ENCODE data around the gene ALDH1L1. TPM values are rescaled to one million over a fixed set of nuclear protein-coding genes. Genes with fewer than 3 reads are reported as not detected.

The ALDH1L1 gene
- total and polyA plus RNA-seq, 2 experiments from 2014 or later = 1.0 to 1.3 TPM

DNA sequence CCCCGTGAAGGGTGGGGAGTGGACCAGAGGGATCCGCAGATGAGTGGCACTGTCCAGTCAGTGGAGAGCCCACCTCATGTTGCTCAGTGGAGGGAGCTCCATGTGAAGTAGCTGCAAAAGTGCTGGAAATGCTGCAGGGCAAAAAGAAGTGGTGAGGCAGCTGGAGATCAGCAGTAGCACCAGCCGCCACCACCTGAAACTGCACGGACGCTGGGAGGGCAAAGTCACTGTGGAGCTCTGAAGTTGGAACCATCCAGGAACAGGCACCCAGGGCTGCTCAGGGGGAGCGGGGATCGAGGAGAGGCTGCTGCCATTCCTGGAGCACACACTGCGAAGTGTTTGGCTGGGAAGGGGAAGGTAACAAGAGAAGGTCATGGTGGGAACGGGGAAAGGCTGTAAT lies 6.4 kb upstream of the ALDH1L1 start:
- H3K36me3 ChIP-seq (ENCODE audit: insufficient read depth) = no peaks in the 10 kb centered on the region
- no peak for ATAC-seq
- TF ChIP-seq POLR2AphosphoS5 (IDR thresholded peaks at IDR 0.05; ENCODE audit: low read depth) (no peak), ZNF114 (CRISPR knock-in tag; IDR thresholded peaks at IDR 0.05) (no peak), EZH2 (IDR thresholded peaks at IDR 0.05; ENCODE audit: low read depth, unreplicated experiment) (no peak), NANOG (IDR thresholded peaks at IDR 0.05; ENCODE audit: borderline replicate concordance) (no peak), ZNF331 (CRISPR knock-in tag; IDR thresholded peaks at IDR 0.05; ENCODE audit: low read depth) (no peak), STAT1 (IDR thresholded peaks at IDR 0.05; ENCODE audit: unreplicated experiment) (no peak), EZH2phosphoT487 (IDR thresholded peaks at IDR 0.05; ENCODE audit: unreplicated experiment) (no peak)
- TF ChIP-seq, protein P1, sequence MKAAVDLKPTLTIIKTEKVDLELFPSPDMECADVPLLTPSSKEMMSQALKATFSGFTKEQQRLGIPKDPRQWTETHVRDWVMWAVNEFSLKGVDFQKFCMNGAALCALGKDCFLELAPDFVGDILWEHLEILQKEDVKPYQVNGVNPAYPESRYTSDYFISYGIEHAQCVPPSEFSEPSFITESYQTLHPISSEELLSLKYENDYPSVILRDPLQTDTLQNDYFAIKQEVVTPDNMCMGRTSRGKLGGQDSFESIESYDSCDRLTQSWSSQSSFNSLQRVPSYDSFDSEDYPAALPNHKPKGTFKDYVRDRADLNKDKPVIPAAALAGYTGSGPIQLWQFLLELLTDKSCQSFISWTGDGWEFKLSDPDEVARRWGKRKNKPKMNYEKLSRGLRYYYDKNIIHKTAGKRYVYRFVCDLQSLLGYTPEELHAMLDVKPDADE (IDR thresholded peaks at IDR 0.05) = no peak
- TF ChIP-seq, protein P2, sequence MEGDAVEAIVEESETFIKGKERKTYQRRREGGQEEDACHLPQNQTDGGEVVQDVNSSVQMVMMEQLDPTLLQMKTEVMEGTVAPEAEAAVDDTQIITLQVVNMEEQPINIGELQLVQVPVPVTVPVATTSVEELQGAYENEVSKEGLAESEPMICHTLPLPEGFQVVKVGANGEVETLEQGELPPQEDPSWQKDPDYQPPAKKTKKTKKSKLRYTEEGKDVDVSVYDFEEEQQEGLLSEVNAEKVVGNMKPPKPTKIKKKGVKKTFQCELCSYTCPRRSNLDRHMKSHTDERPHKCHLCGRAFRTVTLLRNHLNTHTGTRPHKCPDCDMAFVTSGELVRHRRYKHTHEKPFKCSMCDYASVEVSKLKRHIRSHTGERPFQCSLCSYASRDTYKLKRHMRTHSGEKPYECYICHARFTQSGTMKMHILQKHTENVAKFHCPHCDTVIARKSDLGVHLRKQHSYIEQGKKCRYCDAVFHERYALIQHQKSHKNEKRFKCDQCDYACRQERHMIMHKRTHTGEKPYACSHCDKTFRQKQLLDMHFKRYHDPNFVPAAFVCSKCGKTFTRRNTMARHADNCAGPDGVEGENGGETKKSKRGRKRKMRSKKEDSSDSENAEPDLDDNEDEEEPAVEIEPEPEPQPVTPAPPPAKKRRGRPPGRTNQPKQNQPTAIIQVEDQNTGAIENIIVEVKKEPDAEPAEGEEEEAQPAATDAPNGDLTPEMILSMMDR (conservative IDR thresholded peaks at IDR 0.05; ENCODE audit: low read depth in 2 of 2) = no peak
- TF ChIP-seq, protein P3, sequence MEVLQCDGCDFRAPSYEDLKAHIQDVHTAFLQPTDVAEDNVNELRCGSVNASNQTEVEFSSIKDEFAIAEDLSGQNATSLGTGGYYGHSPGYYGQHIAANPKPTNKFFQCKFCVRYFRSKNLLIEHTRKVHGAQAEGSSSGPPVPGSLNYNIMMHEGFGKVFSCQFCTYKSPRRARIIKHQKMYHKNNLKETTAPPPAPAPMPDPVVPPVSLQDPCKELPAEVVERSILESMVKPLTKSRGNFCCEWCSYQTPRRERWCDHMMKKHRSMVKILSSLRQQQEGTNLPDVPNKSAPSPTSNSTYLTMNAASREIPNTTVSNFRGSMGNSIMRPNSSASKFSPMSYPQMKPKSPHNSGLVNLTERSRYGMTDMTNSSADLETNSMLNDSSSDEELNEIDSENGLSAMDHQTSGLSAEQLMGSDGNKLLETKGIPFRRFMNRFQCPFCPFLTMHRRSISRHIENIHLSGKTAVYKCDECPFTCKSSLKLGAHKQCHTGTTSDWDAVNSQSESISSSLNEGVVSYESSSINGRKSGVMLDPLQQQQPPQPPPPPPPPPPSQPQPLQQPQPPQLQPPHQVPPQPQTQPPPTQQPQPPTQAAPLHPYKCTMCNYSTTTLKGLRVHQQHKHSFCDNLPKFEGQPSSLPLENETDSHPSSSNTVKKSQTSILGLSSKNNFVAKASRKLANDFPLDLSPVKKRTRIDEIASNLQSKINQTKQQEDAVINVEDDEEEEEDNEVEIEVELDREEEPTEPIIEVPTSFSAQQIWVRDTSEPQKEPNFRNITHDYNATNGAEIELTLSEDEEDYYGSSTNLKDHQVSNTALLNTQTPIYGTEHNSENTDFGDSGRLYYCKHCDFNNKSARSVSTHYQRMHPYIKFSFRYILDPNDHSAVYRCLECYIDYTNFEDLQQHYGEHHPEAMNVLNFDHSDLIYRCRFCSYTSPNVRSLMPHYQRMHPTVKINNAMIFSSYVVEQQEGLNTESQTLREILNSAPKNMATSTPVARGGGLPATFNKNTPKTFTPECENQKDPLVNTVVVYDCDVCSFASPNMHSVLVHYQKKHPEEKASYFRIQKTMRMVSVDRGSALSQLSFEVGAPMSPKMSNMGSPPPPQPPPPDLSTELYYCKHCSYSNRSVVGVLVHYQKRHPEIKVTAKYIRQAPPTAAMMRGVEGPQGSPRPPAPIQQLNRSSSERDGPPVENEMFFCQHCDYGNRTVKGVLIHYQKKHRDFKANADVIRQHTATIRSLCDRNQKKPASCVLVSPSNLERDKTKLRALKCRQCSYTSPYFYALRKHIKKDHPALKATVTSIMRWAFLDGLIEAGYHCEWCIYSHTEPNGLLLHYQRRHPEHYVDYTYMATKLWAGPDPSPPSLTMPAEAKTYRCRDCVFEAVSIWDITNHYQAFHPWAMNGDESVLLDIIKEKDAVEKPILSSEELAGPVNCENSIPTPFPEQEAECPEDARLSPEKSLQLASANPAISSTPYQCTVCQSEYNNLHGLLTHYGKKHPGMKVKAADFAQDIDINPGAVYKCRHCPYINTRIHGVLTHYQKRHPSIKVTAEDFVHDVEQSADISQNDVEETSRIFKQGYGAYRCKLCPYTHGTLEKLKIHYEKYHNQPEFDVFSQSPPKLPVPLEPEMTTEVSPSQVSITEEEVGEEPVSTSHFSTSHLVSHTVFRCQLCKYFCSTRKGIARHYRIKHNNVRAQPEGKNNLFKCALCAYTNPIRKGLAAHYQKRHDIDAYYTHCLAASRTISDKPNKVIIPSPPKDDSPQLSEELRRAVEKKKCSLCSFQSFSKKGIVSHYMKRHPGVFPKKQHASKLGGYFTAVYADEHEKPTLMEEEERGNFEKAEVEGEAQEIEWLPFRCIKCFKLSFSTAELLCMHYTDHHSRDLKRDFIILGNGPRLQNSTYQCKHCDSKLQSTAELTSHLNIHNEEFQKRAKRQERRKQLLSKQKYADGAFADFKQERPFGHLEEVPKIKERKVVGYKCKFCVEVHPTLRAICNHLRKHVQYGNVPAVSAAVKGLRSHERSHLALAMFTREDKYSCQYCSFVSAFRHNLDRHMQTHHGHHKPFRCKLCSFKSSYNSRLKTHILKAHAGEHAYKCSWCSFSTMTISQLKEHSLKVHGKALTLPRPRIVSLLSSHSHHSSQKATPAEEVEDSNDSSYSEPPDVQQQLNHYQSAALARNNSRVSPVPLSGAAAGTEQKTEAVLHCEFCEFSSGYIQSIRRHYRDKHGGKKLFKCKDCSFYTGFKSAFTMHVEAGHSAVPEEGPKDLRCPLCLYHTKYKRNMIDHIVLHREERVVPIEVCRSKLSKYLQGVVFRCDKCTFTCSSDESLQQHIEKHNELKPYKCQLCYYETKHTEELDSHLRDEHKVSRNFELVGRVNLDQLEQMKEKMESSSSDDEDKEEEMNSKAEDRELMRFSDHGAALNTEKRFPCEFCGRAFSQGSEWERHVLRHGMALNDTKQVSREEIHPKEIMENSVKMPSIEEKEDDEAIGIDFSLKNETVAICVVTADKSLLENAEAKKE (CRISPR knock-in tag; IDR thresholded peaks at IDR 0.05) = no peak
- H2AFZ ChIP-seq = no peak overlapping the region
- Mint-ChIP-seq H3K4me1 (no peaks in the 10 kb centered on the region; the same call in 2 of the 3 replicates), H3K4me3 (no peak overlapping the region), H3K27me3 (ENCODE audit: insufficient read depth, low read depth, poor library complexity) (peaks cover 1% of the 10 kb centered on the region), H3K27ac (no peak overlapping the region), H3K36me3 (ENCODE audit: low read depth) (no peaks in the 10 kb centered on the region), H3K9me3 (peaks cover 8% of the 10 kb centered on the region; the same call in 2 of the 3 replicates)
- no peaks in the 10 kb centered on the region; the same call in 1 of the 2 replicates for H3K9me2 ChIP-seq (ENCODE audit: insufficient read depth)
- no peak overlapping the region for H3K4me2 ChIP-seq
- DNase-seq (ENCODE audit: low spot score) = no peak
- no peaks in the 10 kb centered on the region for H3F3A ChIP-seq (replicated peaks; ENCODE audit: low read depth)
- H3K4me3 ChIP-seq = no peak overlapping the region
- H3K27me3 ChIP-seq (ENCODE audit: insufficient read depth) = peaks cover 15% of the 10 kb centered on the region
- H4K20me1 ChIP-seq (replicated peaks; ENCODE audit: insufficient read depth) = no peaks in the 10 kb centered on the region
- H3K27ac ChIP-seq (ENCODE audit: low read depth) = no peak overlapping the region
- no peaks in the 10 kb centered on the region for H3K4me1 ChIP-seq (ENCODE audit: insufficient read depth)
- no peaks in the 10 kb centered on the region for H3K79me2 ChIP-seq (replicated peaks; ENCODE audit: insufficient read depth)
